HK-2 (cell line): Measurements from ENCODE around the gene CD163.
"Not testable (repeated sequence)": the region's sequence is repeated elsewhere in the genome, so short reads cannot be mapped to it uniquely, and the experiment has no call there.

Source experiments
- DNase-seq: peaks from one replicate; pipeline ENCODE4 v3.0.0-alpha.2; 2018; ENCODE audit not compliant: unreplicated experiment

CD163 gene

DNA sequence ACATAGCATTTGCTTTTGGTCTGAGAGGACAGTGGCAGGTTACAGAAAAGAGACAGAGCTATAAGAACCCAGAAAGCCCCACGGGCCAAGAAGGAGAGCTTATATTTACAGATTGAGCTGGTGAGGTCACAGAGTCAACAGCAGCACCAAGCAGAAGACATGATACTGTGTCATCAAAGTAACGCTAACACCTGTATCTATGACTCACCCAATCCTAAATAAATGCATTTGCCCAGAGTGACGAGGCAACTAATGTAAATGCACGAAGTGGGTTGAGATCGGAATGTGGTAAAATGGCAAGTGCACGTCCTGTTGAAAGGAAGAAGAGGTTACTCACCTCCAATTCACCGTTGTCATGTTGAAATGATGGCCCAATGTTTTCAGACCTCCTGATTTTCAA is 52.9 kb downstream of the CD163 start:
- no peak for DNase-seq

DNA sequence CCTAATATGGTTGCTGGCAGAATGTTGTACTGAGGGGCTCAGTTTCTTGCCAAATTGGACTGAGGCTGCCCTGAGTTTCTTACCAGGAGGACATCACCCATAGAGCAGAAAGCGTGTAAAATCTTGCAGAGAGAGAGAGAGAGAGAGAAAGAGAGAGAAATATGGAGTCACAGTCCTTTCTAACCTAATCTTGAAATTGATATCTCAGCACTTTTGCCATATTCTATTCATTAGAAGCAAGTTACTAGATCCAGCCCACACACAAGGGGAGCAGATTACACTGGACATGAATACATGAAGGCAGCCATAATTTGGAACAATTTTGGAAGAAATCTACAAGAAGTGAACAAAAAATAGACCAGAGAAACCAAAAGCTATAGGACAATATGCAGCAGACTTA is 55.5 kb downstream of the CD163 start:
- DNase-seq = no peak

DNA sequence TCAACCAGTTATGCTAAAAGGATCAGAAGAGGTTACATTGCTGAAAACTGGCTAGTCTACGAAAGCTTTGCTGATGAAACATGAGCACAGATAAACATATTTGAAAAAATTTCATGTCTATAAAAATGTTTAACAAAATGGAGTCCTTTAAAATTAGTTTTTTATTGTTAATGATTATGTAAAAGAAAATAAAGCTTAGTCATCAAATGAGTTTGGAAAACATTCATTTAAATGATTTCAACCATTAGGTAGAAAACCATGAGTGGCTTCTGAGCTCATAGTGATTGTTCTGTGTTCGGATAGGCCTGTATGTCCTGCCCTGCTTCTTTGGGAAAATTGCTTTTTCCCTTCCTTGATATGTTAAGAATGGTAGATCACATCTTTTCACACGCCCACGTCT is 59.0 kb downstream of the CD163 start:
- no peak for DNase-seq

DNA sequence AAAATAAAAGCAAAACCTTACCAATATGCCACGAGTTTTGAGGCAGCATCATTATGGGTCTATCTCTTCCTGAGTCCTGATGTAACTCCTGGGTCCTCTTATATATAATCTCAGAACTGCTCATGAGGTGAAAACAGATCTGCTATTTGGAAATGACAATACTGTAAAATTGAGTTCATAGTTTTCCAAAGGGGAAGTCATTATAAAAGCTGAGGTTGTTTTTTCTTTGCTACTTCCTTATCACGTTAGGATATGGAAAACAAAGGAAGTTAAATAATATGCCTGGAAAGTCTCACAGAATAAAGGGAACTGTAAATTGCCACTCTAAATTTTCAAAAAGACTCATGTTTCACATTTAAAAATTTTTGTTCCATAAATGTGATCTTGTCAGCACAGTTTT is 59.5 kb downstream of the CD163 start, which contains the start of gene CD163L1:
Gene CD163L1 (minus strand): TSS at position 78 of the 400 bp plus-strand sequence. CDS start 26 bp downstream, at position 52.
- DNase-seq = no peak

DNA sequence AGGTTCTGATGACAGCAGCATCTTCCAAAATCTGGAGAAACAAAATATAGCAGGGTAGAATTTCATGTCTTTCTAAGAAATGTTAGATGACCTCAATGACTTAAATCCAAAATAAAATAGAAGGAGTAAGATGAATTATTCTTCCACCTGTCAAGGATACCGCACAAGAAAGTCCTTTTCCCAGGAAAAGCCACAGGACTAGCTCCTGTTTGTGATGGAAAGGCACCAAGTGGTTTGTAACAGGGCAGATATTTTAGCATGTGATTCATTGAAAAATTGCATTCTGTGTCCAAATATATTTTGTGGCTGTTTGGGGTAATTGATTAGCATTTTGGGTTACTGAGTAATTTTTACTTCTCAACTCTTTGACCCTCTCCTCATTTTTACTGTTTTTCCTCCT is 62.4 kb downstream of the CD163 start:
- DNase-seq = no peak

DNA sequence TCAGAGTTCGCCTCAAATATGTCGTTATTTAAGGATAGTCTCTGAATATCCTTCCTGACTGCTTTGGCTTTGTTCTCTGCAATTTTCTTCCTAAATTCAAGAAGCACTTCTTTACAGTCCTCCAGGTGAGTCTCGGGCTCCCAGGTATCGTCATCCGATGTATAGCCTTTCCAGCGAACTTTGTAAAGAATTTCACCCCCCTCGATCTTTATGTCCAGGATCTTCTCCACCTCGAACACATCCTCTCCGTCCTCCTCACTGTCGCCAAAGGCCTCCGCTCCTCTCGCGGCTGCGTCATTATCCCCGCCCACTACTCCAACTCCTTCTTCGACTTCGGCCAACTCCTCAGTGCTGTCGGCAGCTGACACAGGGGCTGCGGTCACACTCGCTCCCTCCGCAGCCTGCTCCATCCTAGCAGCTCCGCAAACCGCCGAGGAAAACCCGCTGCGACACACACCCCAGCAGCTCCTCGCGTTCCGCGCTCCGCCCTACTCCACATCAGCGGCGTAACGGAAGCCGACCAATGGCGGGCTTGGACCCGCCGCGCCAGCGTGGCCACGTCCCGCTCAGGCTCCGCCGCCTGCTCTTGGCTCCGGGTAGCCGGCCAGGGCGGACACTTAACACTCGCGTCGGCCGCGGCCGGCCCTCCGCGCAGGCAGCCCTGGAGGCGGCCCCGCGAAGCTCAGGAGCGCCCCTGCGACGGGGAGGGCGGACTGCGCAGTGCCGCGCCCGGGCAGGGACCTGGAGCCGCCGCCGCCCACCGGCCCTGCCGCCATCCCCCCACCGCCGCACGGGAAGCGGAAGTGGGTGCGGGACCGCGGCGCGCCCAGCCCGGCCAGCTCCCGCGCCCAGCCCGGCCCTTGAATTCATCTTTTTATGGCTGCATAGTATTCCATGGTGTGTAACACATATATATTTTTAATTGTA is 63.7 kb downstream of the CD163 start:
- DNase-seq = no peak

DNA sequence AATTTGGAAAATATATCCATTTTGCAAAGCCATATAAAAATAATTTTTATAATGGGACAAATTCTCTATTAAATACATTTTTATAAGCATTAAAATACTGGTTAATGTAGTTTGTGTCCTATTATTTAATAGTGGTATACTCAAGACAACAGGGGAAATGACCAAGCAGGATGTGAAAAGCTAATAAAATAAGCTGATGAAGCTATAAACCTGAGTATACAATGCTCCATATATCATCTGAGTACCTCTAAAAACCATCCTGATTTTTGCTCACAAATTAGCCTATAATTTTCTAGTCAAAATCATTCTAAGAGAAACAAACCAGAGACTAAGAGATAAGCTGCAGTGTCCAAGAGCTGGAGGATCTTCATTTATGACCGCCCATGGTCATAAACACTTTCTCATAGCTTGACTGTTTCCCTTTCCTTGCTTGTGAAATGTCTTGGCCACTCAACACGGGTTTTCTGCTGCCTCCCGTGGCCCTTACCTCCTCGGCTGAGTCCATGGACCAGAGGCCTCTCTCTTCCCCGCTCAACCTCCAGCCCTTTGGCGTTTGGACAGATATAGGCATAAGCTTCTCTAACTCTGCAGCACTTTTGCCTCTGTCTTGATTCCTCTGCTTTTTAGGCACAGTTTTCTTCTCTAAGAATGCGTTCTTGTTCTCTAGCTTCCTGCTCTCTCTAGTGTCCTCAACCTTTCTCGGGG is 65.1 kb downstream of the CD163 start:
- DNase-seq = not testable (repeated sequence)

DNA sequence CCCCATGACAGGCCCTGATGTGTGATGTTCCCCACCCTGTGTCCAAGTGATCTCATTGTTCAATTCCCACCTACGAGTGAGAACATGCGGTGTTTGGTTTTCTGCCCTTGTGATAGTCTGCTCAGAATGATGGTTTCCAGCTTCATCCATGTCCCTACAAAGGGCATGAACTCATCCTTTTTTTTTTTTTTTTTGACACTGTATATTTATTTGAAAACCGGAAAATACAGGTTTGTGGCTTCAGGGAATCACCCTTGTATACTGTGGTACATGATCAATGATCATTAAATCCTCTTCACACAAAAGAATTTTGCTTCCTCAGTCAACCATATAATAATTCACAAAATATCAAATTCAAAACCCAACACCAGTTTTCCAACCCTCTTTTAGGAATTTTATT is 66.1 kb downstream of the CD163 start:
- DNase-seq = not testable (repeated sequence)

DNA sequence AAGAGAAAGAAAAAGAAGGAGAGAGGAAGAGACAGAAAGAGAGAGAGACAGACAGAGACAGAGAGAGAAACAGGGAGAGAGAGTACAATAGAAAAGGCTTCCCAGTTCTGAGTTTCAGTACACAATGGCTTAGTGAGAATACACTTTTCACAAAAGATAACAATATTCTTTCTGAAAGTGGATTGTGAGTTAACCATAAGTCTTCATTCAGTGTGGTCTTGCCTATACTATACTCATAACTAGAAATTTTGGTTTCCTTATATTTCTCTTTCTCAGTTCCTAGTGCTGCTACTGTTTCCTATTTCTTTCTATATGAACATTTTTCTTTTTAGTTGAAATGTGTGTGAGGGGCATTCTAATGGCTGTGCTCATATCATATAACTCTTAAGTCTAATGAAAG is 68.9 kb downstream of the CD163 start:
- DNase-seq = no peak

DNA sequence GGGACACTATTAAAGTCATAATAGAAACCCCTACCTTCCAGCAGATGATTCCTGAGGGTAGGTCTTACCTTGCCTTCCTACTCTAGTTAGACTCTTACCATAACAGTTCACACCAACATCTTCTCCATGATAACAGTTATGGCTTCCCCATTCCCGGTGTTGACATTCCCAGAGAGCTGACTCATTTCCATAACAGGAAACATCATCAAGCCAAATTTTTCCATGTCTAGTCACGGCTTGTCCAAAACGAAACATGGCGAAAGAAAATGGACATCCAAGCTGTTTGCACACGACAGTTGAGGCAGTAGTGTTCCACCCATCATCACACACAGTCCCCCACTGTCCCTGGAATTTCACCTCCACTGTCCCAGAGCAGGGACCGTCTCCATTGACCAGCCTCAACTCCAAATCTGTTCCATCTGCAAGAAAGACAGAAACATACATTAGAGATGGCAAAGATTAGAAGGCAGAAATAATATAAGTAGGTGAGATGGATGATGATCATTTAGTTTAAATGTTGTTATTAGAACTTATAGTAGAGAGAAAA is 70.2 kb downstream of the CD163 start:
- no peak for DNase-seq

DNA sequence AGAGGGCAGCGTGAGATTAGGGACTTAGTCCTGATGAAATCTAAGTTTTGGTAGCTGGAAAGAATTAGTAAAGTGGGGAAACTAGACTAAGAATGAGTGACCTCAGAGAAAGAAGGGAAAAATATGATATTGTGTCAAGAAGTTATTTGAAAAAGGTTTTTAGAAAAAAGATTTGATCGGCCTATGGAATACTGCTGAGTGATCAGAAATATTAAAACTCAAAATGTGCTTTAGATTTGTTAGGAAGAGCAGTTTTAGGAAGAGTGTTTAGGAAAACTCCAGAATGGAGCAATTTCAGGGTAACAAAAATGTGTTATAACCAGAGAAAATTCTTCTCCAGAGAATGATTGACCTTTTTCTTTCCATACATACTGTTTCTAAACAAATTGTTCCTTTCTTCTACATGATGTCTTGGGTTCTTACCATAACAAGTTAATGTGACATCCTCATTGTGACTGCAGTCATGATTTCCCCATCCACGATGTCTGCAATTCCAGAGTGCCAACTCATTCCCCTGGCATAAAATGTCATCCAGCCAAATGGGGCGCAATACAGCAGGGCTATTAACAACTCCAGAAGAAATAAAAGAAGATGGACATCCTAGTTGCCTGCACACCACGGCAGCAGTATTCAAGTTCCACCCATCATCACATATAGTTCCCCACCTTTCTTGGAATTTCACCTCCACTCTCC is 71.4 kb downstream of the CD163 start:
- no peak for DNase-seq
